NCI-H446 treated with DMSO at 0.1 percent for 48 hours (cell line): ENCODE data around the gene CDC16.
"Not testable (repeated sequence)": the region's sequence is repeated elsewhere in the genome, so short reads cannot be mapped to it uniquely, and the experiment has no call there.

Experiments used
- DNase-seq: peaks from one replicate; lab custom pipeline; 2025; lab: John Stamatoyannopoulos, UW

CDC16 gene

GRCh38 chr13:114234645-114235421 lies at the start of gene CDC16:
Gene CDC16, plus strand, starts transcription at chr13:114234897. Its CDS starts 188 bp downstream, at chr13:114235085.
- DNase-seq = peak; percentile 53

GRCh38 chr13:114185182-114185971 lies 49.3 kb upstream of the CDC16 start:
- no peak for DNase-seq

- no peak for DNase-seq
Measured at GRCh38 chr13:114194853-114195252, 39.8 kb upstream of the CDC16 start.

GRCh38 chr13:114196629-114197028 lies 38.1 kb upstream of the CDC16 start:
- DNase-seq = no peak

- DNase-seq = no peak
Measured at GRCh38 chr13:114198556-114198955, 36.1 kb upstream of the CDC16 start.

GRCh38 chr13:114199526-114199925 lies 35.2 kb upstream of the CDC16 start:
- not testable (repeated sequence) for DNase-seq

GRCh38 chr13:114199954-114200353 lies 34.7 kb upstream of the CDC16 start:
- DNase-seq = no peak

- no peak for DNase-seq
Measured at GRCh38 chr13:114200399-114200911, 34.2 kb upstream of the CDC16 start.

- no peak for DNase-seq
Measured at GRCh38 chr13:114202581-114202980, 32.1 kb upstream of the CDC16 start.

- no peak for DNase-seq
Measured at GRCh38 chr13:114203536-114203935, 31.2 kb upstream of the CDC16 start.

- DNase-seq = no peak
Measured at GRCh38 chr13:114204894-114205293, 29.8 kb upstream of the CDC16 start.

- no peak for DNase-seq
Measured at GRCh38 chr13:114208134-114208533, 26.6 kb upstream of the CDC16 start.

- DNase-seq = no peak
Measured at GRCh38 chr13:114211446-114212157, 23.1 kb upstream of the CDC16 start.

GRCh38 chr13:114212158-114212495 lies 22.6 kb upstream of the CDC16 start:
- no peak for DNase-seq

- no peak for DNase-seq
Measured at GRCh38 chr13:114213980-114214379, 20.7 kb upstream of the CDC16 start.

GRCh38 chr13:114219392-114219791 lies 15.3 kb upstream of the CDC16 start:
- no peak for DNase-seq

- DNase-seq = no peak
Measured at GRCh38 chr13:114222461-114222968, 12.2 kb upstream of the CDC16 start.

- no peak for DNase-seq
Measured at GRCh38 chr13:114224201-114224600, 10.5 kb upstream of the CDC16 start.

- DNase-seq = no peak
Measured at GRCh38 chr13:114225610-114226009, 9.1 kb upstream of the CDC16 start.

GRCh38 chr13:114226088-114226487 lies 8.6 kb upstream of the CDC16 start:
- no peak for DNase-seq

GRCh38 chr13:114226699-114227323 lies 7.9 kb upstream of the CDC16 start:
- DNase-seq = no peak

- no peak for DNase-seq
Measured at GRCh38 chr13:114227528-114227927, 7.2 kb upstream of the CDC16 start.
